Right forelimb (tissue), 1 donor: ENCODE data around the gene PRDM16.

Experiments
- DNase-seq: peaks from one replicate; pipeline ENCODE4 v3.0.0-alpha.2; 2018

The PRDM16 gene

DNA sequence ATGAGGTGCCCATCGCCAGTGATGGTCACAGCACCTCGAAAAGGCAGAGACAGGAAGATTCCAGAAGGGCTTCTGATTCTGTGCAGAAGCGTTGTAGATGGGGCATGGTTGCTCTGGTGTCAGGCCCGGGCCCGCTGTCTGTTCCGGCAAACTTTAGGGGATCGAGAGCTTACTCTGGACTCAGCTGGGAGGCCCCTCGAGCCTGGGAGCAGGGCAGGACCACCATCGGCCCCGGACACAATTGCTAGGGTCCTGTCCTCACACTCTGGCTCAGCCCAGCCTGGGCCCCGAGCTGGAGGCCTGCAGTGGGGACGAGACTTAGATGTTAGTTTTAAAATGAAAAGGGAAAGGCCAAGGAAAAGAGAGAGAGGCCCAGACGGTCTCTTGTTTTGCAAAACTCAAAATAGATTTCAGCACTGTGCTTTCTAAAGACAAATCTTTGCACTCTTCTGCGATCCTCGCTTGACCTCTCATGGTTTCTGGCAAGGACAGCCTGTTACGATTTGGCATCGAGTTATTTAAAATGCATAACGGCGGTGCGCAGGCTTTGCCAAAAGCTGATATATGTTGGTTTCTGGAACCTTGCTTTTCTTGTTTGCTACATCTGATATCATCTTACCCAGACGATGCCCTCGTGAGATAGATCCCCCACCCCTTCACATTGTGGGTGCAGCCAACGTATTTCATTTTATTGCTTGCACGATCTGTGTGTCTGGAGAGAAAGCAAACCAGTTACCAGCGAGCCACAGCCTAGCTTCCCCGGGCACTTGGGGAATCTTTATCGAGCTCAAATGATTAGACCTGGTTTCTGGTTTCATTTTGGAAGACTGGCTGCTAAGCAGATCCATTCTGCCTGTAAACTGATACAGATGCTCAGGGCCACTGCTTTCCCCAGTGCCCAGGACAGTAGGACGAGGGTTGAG, 58.0 kb downstream of the PRDM16 start:
- no peak for DNase-seq

GRCh38 chr1:3127738-3128137, 58.7 kb downstream of the PRDM16 start:
- no peak for DNase-seq

GRCh38 chr1:3128431-3129132, 59.6 kb downstream of the PRDM16 start:
- DNase-seq, result no peak

DNA sequence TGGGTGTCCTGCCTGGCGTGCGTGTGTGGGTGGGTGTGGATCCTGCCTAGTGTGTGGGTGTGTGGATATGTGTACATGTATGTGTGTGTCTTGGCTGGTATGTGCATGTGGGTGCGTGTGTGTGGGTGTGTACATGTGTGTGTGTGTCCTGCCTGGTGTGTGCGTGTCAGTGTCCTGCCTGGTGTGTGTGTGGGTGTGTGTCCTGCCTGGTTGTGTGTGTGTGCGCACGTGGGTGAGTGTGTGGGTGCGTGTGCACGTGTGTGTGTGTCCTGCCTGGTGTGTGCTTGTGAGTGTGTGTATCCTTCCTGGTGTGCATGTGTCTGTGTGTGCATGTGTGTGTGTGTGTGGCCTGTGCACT, 60.1 kb downstream of the PRDM16 start:
- no peak for DNase-seq

DNA sequence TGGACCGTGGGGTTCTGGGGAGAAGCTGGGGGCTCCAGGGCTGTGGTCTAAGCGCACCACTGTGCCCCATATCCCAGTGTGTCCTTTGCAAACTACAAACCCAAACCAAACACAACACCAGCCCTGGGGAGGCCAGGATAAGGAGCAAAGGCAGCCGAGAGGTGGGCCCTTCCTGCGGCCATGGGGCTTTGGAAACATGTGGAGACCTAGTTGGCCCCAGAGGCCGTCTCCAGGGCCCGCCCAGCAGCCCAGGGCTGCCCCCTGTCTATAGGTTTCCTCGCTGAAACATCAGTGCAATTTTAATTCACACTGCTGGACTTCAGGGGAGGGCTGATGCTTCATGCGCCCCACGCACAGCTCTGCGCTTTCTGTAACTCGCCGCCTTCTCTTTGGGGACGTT, 61.3 kb downstream of the PRDM16 start:
- DNase-seq, result no peak

- DNase-seq, result no peak
These were observed 63.7 kb downstream of the PRDM16 start for GRCh38 chr1:3132660-3133059.

DNA sequence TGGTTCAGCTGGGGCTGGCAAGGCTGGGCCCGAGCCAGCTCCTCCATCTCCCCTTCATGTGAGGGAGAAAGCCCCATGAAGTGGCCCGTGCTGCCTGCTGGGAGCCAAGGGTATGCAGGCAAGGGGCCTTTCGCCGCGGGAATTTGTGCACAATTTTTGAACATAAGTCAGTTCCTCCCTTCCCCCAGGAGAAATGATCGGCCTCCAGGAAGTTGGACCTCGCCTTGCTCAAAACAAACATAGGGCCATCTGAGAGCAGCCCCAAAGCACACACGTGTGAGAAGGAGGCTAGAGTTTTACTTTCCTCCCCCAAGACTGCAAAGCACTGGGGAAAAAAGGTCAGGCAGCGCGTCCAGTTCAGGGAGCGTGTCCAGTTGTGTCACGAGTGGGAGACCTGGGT, 64.7 kb downstream of the PRDM16 start:
- DNase-seq, result no peak

DNA sequence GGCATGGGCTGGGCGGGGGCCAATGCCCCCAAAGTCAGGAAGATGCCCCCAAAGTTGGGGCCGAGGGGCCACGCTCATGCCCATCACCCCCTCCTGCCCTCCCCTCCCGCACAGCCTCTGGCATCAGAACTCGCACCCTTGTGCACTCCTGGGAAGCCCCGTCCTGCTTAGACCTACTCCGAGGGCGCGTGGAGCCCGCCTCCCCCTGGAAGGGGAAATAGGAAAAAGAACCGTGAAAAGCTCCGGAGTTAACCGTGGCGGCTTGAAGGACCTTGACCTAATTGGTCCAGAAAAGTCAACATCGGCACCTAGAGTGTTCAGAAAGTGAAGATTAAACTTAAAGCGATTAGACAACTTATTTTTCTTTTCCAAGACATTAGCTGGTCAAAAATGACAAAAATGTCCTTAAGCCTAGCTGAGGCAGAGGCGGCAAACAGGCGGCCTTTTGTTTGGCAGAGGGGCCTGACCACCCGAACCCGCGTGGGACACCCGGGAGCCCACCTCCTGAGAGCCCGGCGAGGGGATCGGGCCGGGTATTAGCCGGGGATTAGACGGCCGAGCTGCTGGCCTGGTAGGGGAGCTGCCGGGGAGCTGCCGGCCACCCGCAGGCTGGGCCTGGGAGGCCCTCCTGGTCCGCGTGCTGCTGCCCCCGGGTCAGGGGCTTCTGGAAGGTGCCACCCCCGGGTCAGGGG, 65.5 kb downstream of the PRDM16 start:
- DNase-seq, result no peak

GRCh38 chr1:3135073-3135702, 66.2 kb downstream of the PRDM16 start:
- DNase-seq, result no peak

- no peak for DNase-seq
These were observed 66.9 kb downstream of the PRDM16 start for GRCh38 chr1:3135744-3136455.

- no peak for DNase-seq
These were observed 67.5 kb downstream of the PRDM16 start for GRCh38 chr1:3136532-3136931.

- no peak for DNase-seq
These were observed 68.4 kb downstream of the PRDM16 start for GRCh38 chr1:3137111-3138100.

GRCh38 chr1:3138623-3139151, 69.7 kb downstream of the PRDM16 start:
- no peak for DNase-seq

- DNase-seq, result no peak
These were observed 70.4 kb downstream of the PRDM16 start for GRCh38 chr1:3139451-3139852.

- no peak for DNase-seq
These were observed 70.9 kb downstream of the PRDM16 start for GRCh38 chr1:3139871-3140361.

- no peak for DNase-seq
These were observed 71.4 kb downstream of the PRDM16 start for GRCh38 chr1:3140437-3140836.

- DNase-seq, result no peak
These were observed 72.1 kb downstream of the PRDM16 start for GRCh38 chr1:3141129-3141528.

DNA sequence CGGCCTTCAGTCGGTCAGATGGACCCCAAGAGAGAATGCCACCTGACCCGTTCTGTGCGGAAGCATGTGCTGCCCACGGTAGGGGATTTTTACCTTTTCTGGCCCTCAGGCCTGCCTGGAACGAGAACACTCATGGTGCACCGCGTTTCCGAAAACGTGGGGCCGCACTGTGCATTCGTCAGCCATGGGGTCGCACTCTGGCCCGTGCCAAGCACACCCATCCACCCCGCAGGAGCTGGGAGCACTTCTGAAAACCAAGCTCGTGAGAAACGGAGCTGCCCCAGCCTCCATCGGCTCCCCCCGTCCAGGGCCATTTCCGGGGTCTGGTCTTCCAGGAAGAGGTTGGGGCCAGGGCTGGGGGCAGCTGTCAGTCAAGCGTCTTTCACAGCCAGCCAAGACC, 72.8 kb downstream of the PRDM16 start:
- no peak for DNase-seq

GRCh38 chr1:3142236-3142635, 73.2 kb downstream of the PRDM16 start:
- DNase-seq, result no peak

DNA sequence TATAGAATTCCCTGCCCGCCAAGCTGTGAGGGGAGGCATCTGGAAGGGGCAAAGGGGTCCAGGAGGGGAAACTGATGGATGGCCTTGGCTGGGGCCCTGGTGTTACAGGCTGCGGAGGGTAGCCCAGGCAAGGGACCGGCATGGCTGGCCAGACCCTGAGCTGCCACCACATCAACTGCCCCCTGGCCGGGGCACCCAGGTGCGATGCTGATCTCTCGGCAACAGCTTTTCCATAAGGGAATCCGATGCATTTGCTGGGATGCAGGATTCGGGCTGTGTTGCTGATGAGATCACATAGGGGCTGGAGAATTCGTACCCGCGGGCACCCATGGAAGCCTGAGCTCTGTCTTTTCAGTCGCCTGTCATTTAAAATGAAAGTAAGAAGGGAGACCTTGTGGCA, 73.7 kb downstream of the PRDM16 start:
- no peak for DNase-seq
